LNCaP clone FGC (cell line): ENCODE data around the gene LRRC4B.

ENCODE experiments used
- DNase-seq: peaks from one replicate; pipeline ENCODE4 v3.0.0-alpha.2; 2011; ENCODE audit warnings: low read depth
- H3K4me3 ChIP-seq: 2 replicates; pipeline ENCODE4 v1.5.1; 2011; ENCODE audit warnings: mild to moderate bottlenecking, low read depth, low read length, control low read depth
- TF ChIP-seq, protein P1 (sequence below): IDR thresholded peaks from 2 replicates; pipeline ENCODE4 v1.5.1; 2012; ENCODE audit warnings: mild to moderate bottlenecking; ENCODE audit not compliant: control insufficient read depth, insufficient read depth; ENCODE audit errors: extremely low read depth

LRRC4B gene

DNA sequence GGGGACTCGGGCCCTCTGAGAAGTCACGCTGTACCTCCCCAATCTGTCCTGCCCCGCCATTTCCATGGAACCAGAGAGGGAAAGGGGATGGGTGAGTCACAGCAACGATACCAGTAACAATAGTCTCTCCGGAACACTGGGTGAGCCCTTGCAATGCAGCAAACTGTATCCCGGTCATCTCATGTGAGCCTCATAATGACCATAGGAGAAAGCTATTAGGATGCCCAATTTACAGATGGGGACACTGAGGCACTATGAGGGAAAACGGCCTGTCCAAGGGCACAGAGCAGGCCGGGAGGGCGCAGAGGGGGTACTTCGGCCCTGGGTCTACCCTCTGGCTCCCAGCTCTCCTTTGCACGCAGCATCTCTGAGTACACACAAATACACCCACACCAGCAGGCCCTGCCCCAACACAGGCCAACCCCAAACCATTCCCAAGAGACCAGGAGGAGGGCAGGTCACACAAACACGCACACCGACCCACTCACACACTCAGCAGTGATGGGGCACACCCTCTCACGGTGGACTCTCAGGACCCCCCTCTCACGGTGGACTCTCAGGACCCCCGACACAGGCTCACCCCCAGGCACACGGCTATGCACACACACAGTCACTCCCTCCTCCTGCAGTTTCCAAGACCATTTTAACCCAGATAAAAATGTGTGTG, 18.2 kb downstream of the LRRC4B start:
- TF ChIP-seq, protein P1, sequence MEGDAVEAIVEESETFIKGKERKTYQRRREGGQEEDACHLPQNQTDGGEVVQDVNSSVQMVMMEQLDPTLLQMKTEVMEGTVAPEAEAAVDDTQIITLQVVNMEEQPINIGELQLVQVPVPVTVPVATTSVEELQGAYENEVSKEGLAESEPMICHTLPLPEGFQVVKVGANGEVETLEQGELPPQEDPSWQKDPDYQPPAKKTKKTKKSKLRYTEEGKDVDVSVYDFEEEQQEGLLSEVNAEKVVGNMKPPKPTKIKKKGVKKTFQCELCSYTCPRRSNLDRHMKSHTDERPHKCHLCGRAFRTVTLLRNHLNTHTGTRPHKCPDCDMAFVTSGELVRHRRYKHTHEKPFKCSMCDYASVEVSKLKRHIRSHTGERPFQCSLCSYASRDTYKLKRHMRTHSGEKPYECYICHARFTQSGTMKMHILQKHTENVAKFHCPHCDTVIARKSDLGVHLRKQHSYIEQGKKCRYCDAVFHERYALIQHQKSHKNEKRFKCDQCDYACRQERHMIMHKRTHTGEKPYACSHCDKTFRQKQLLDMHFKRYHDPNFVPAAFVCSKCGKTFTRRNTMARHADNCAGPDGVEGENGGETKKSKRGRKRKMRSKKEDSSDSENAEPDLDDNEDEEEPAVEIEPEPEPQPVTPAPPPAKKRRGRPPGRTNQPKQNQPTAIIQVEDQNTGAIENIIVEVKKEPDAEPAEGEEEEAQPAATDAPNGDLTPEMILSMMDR, result no peak
- DNase-seq, result no peak
- H3K4me3 ChIP-seq, result no peak overlapping the region

- no peak for DNase-seq
- no peak overlapping the region for H3K4me3 ChIP-seq
- TF ChIP-seq, protein P1, result no peak
These were observed 18.9 kb downstream of the LRRC4B start for GRCh38 chr19:50549059-50549926.

- H3K4me3 ChIP-seq, result no peak overlapping the region
- TF ChIP-seq, protein P1, result no peak
These were observed 19.8 kb downstream of the LRRC4B start for GRCh38 chr19:50548191-50549058.

GRCh38 chr19:50547385-50548190, 20.6 kb downstream of the LRRC4B start:
- TF ChIP-seq, protein P1, result 0 out of 2 replicates have a peak, but pooled peaks have one; percentile 1
- no peak for DNase-seq

More at GRCh38 chr19:50548191-50549058, 19.8 kb downstream of the LRRC4B start:
- DNase-seq, result no peak

GRCh38 chr19:50546527-50547221, 21.6 kb downstream of the LRRC4B start:
- TF ChIP-seq, protein P1, result no peak
- DNase-seq, result no peak
- H3K4me3 ChIP-seq, result no peak overlapping the region

More at GRCh38 chr19:50547385-50548190, 20.6 kb downstream of the LRRC4B start:
- no peak overlapping the region for H3K4me3 ChIP-seq
